ENCODE measurements around the gene TMEM62. TPM values are rescaled to one million over a fixed set of nuclear protein-coding genes. Genes with fewer than 3 reads are reported as not detected.

TMEM62 gene
- total and polyA plus RNA-seq, 9 of the 15 experiments (the other 6 are each of a cell fraction or from before 2014, with no cell fraction given), result 4.4 to 16.6 (median 11.1) TPM

- no peak for FAIRE-seq
- ChIA-PET CTCF (ENCODE audit: low intra/inter-chr PET ratio) (no interaction called here), POLR2A (interaction anchor here (0.8 kb wide), 1 partner anchor 15 kb away, joined by 3 read pairs; no protein-coding TSS in a partner anchor)
- in situ Hi-C loops (cut with MboI) (no loop called here), intact Hi-C loops (cut with micrococcal nuclease) (no loop called here)
- Histone ChIP-seq H3K27me3 (ENCODE audit: control insufficient read depth in 2 of 2, insufficient read depth in 2 of 2, low read length in 2 of 2) (no peaks in the 10 kb centered on the region), H3K4me2 (ENCODE audit: insufficient read depth, low read length) (no peak overlapping the region), H4K20me1 (replicated peaks; ENCODE audit: control insufficient read depth, insufficient read depth, low read length) (no peaks in the 10 kb centered on the region), H3K79me2 (ENCODE audit: control insufficient read depth, insufficient read depth, low read length) (no peaks in the 10 kb centered on the region), H3K9me3 (replicated peaks; ENCODE audit: control insufficient read depth, insufficient read depth, low read depth, low read length) (no peaks in the 10 kb centered on the region), H3K36me3 (ENCODE audit: control insufficient read depth, insufficient read depth, low read length) (no peaks in the 10 kb centered on the region), H3K4me1 (replicated peaks in 1 of 2; ENCODE audit: control insufficient read depth in 2 of 2, insufficient read depth in 2 of 2, low read length in 2 of 2) (peaks cover 10% of the 10 kb centered on the region in 2 experiments; a peak in 4 of 5 replicates), H3K27ac (ENCODE audit: extremely low read depth, low read depth, low read length) (no peak overlapping the region), H3K9me1 (ENCODE audit: control insufficient read depth, insufficient read depth, low read length) (no peaks in the 10 kb centered on the region), H3K9ac (ENCODE audit: insufficient read depth in 1 of 2, low read depth in 2 of 2, low read length in 2 of 2) (no peak overlapping the region), H3K4me3 (no peak overlapping the region), H2AFZ (ENCODE audit: low read depth, low read length) (peak overlapping the region; percentile 46; the same call in 1 of the 2 replicates)
- 24% methylated on average over 2 of the region's 2 CpGs for WGBS (ENCODE audit: insufficient coverage, low coverage, missing lambda C conversion rate)
- BruUV-seq (replicated peaks), result no TSS peak
- ATAC-seq, result no peak
- no peak for TF ChIP-seq BCL6 (CRISPR knock-in tag; IDR thresholded peaks at IDR 0.05)
- no peak for TF ChIP-seq ZBTB17 (CRISPR knock-in tag; IDR thresholded peaks at IDR 0.05)
- TF ChIP-seq TSC22D4 (tag; IDR thresholded peaks at IDR 0.05), result no peak
- TF ChIP-seq ZNF696 (CRISPR knock-in tag; conservative IDR thresholded peaks at IDR 0.05), result no peak
- TF ChIP-seq ARID3A (IDR thresholded peaks at IDR 0.05; ENCODE audit: borderline replicate concordance, low read depth, low read length), result no peak
- no peak for TF ChIP-seq RBM15 (IDR thresholded peaks at IDR 0.05; ENCODE audit: insufficient read depth, low read length)
- TF ChIP-seq HMBOX1 (IDR thresholded peaks at IDR 0.05), result 0 out of 2 replicates have a peak, but pooled peaks have one; percentile 27
- TF ChIP-seq TFE3 (CRISPR knock-in tag; IDR thresholded peaks at IDR 0.05), result no peak
- no peak for TF ChIP-seq POU5F1 (IDR thresholded peaks at IDR 0.05; ENCODE audit: borderline replicate concordance, low read depth, low read length, partially characterized antibody)
- DNase-seq (ENCODE audit: extremely low read depth in 1 of 4, low spot score in 3 of 4), result no peak
Measured at GRCh38 chr15:43118829-43119228, 14.6 kb upstream of the TMEM62 start.

Data from K562 (cell line).